Ecto neural progenitor cell (in vitro differentiated cells): Measurements from ENCODE around the gene GLOD4.
"Not testable (repeated sequence)": the region's sequence is repeated elsewhere in the genome, so short reads cannot be mapped to it uniquely, and the experiment has no call there.

Source experiments
- DNase-seq: peaks from one replicate; pipeline ENCODE4 v3.0.0-alpha.2; 2018; ENCODE audit warnings: low spot score

GLOD4 gene, protein sequence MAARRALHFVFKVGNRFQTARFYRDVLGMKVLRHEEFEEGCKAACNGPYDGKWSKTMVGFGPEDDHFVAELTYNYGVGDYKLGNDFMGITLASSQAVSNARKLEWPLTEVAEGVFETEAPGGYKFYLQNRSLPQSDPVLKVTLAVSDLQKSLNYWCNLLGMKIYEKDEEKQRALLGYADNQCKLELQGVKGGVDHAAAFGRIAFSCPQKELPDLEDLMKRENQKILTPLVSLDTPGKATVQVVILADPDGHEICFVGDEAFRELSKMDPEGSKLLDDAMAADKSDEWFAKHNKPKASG

GRCh38 chr17:781805-782731 lies at the start of gene GLOD4, which contains the start of gene MRM3:
Gene GLOD4, minus strand, starts transcription at chr17:782280. Its CDS starts 25 bp downstream, at chr17:782255.
Gene MRM3, plus strand, starts transcription at chr17:782353. Its CDS starts 26 bp downstream, at chr17:782379.
- DNase-seq: peak; percentile 99

GRCh38 chr17:830950-831349 lies 48.9 kb upstream of the GLOD4 start:
- DNase-seq: no peak

- DNase-seq: no peak
Observed at GRCh38 chr17:830381-830780, 48.3 kb upstream of the GLOD4 start.

GRCh38 chr17:829614-830013 lies 47.5 kb upstream of the GLOD4 start:
- not testable (repeated sequence) for DNase-seq

GRCh38 chr17:828761-829160 lies 46.7 kb upstream of the GLOD4 start:
- no peak for DNase-seq

- no peak for DNase-seq
Observed at GRCh38 chr17:826778-827177, 44.7 kb upstream of the GLOD4 start.

- DNase-seq: no peak
Observed at GRCh38 chr17:825216-825615, 43.1 kb upstream of the GLOD4 start.

- DNase-seq: no peak
Observed at GRCh38 chr17:824378-824777, 42.3 kb upstream of the GLOD4 start.

DNA sequence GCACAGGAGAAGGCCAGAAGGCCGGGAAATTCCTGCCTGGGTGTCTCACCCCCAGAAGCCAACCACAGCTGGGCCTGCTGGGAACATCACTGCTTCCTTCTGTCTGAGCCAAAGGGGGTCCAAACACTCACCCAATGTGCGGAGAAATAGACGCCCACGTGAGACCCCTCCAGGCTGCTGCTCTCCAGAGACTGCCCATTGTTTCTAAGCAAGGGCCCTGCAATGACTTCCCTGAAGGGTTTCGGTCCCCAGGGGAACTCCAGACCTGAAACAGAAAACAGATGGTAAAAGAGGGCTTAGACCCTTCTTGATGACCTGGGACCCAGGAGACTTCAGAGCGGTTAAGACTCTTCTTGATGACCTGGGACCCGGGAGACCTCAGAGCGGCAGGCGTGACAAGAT lies 41.4 kb upstream of the GLOD4 start:
- DNase-seq: no peak

GRCh38 chr17:819251-819650 lies 37.2 kb upstream of the GLOD4 start:
- DNase-seq: no peak

DNA sequence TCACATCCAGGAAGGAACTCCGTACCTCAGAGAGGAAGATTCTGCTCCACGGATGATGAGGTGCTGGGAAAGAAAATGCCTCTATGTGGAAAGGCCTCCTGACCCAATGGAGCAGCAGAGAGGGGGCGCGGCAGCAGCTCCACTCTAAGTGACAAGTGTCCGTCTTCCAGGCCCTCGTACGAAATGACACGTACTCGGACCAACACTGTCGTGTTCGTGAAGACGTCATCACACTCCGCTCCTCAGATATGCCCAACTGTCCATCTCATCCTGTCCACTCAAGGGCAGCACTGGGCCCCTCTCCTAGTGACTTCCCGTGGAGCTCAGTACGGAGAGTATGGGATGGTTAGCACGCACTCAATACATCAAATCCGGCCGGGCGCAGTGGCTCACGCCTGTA lies 32.3 kb upstream of the GLOD4 start:
- no peak for DNase-seq

DNA sequence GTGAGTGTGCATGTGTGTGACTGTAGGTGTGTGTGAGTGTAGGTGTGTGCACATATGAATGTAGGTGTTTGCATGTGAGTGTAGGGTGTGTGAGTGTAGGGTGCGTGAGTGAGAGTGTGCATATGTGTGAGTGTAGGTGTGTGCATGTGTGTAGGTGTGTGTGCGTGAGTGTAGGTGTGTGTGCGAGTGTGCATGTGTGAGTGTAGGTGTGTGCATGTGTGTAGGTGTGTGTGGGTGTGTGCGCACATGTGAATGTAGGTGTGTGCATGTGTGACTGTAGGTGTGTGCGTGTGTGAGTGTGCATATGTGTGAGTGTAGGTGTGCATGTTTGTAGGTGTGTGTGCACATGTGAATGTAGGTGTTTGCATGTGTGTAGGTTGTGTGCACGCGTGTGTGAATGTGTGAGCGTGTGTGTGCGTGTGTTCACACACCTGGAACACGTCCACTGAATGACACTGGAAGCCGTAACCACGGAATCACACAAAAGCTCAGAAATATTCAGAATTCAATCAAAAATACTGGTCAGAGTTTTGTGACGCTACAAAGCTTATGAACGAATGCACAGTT lies 30.6 kb upstream of the GLOD4 start:
- no peak for DNase-seq

DNA sequence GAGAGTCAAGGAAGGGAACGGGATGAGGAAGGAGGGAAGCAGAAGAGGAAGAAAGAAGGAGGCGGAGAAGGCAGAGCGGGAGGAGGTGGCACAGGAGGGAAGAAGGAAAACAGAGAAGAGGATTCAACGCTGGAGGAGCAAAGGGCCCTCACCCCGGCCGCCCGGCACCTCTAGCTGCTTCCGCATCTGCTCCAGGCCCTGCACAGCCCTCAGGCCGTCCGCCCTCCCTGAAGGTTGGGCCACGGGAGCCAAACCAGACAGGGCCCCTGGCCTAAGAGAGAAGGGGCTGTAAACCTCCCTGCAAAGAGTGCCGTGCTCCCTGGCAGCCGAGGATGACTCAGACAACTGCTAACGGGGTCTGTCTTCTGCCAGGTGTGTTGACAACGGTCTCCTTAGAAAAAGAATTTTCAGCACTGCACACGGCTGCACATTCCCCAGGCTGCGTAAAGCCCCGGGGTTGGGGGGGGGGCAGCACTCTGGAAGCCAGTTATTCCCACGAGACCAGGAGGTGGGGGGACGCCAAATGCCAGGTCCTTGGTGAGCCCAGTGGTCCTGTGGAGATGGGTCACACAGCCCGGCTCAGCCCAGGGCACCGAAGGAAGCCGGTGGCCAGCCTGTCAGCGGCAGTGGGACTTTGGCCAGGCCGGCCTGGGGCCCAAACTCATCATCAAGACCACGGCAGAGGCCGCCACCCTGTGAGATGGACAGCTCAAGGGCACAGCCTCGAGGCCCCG lies 29.1 kb upstream of the GLOD4 start:
- DNase-seq: no peak

DNA sequence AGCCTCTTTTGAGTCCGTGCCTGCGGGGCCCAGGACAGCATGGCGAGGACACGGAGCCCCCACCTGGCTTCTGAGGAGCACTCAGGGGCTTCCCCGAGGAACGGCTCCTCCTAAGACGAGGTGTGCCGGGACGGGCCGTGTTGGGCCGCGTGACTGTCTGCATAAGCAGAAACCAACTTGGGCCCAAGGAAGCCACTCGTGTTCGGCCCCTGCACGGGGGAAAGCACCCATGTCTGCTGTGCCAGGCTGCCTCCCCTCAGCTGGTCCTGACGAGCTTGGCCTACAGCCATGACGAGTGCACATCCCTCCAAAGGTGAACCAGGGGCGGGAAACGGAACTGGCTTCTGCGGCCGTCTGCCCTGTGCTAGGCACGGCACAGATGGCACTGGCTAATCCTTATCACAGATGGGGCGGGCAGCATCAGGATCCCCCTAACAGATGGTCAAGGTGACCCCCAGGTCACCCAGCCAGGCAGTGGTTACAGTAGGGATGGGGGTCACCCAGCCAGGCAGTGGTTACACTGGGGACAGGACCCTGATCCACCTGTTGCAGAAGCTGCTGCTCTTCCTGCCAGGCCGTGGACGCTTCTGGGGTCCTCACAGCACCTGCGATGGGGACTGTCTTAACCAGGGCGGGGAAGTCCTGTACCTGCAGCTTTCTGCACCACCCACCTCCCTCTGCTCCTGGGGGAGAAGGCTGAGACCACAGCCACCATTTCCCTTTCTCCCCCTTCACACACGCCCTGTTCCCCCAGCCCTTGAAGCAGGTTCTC lies 25.6 kb upstream of the GLOD4 start:
- no peak for DNase-seq

DNA sequence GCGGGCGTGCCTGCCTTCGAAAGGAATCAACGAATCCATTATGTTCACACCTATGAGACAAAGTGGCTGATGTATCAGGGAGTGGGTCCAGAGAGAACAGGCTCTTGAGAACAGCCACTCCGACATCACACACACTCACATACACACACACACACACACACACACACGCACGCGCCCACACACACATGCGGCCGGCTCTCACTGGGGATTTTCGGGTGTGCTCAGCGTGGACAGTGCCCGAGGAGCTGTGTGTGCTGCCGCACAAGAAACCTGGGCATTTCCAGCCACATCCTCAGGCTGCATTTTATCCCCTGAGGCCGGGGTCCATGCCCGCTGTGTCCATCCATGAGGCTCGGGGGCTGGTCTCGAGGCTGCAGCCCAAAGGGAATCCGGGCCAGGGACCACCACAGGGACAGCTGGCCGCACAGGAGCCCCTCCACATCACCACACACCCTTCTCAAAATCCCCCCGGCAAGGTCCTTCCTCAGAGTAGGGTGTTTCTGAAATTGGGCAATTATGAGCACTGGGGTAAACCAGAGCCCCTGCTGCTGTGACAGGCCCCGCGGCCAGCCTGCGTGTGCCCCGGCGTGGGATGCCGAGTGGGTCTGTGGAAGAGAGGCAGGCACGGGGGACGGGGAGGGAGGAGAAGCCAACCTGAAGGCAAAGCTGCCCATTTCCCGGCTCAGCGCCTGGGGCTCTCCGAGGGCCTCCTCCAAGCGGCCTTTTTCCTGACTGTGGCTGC lies 24.9 kb upstream of the GLOD4 start:
- no peak for DNase-seq

GRCh38 chr17:806346-806745 lies 24.3 kb upstream of the GLOD4 start:
- no peak for DNase-seq

DNA sequence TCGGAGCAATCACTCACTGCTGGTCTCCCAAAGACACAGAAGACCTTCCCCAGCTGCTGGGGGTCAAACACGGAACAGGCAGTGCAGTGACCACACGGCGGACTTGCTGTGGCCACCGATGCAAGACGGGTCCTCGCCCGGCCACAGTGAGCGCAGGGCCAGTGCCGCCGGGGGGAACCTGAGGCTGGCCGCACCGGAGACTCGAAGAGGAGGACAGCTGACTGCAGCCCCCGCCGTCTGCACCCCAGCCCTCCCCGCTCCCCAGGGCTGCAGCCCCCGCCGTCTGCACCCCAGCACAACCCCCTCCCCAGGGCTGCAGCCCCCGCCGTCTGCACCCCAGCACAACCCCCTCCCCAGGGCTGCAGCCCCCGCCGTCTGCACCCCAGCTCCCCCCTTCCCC lies 23.8 kb upstream of the GLOD4 start:
- DNase-seq: not testable (repeated sequence)

GRCh38 chr17:804541-805435 lies 22.7 kb upstream of the GLOD4 start:
- no peak for DNase-seq
